ENCODE results near the gene TSPAN11.

GRCh38 chr12:31016057-31016456 is 89.5 kb downstream of the TSPAN11 start:
- TF ChIP-seq CTCF (IDR thresholded peaks at IDR 0.05; ENCODE audit: low read length) (no peak), EZH2 (IDR thresholded peaks at IDR 0.05; ENCODE audit: borderline replicate concordance, low read length) (no peak)

All from OCI-LY1 (cell line).